22Rv1 (cell line): Measurements from ENCODE around the gene SLC24A4.

Experiments
- H3K27ac ChIP-seq: fragments of 450-650 bp; 2 replicates; pipeline ENCODE4 v1.5.1; 2017
- ZFX ChIP-seq: fragments of 450-650 bp; IDR thresholded peaks from 2 replicates; pipeline ENCODE4 v1.6.1; 2017; ENCODE audit warnings: antibody characterized with exemption, borderline replicate concordance
- TF ChIP-seq, protein P1 (sequence below): fragments of 450-650 bp; IDR thresholded peaks from 2 replicates; pipeline ENCODE4 v1.5.1; 2017; ENCODE audit warnings: mild to moderate bottlenecking

Gene SLC24A4

GRCh38 chr14:92383805-92384204, 60.8 kb downstream of the SLC24A4 start:
- no peak overlapping the region for H3K27ac ChIP-seq
- TF ChIP-seq, protein P1, sequence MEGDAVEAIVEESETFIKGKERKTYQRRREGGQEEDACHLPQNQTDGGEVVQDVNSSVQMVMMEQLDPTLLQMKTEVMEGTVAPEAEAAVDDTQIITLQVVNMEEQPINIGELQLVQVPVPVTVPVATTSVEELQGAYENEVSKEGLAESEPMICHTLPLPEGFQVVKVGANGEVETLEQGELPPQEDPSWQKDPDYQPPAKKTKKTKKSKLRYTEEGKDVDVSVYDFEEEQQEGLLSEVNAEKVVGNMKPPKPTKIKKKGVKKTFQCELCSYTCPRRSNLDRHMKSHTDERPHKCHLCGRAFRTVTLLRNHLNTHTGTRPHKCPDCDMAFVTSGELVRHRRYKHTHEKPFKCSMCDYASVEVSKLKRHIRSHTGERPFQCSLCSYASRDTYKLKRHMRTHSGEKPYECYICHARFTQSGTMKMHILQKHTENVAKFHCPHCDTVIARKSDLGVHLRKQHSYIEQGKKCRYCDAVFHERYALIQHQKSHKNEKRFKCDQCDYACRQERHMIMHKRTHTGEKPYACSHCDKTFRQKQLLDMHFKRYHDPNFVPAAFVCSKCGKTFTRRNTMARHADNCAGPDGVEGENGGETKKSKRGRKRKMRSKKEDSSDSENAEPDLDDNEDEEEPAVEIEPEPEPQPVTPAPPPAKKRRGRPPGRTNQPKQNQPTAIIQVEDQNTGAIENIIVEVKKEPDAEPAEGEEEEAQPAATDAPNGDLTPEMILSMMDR = no peak
- no peak for TF ChIP-seq ZFX

DNA sequence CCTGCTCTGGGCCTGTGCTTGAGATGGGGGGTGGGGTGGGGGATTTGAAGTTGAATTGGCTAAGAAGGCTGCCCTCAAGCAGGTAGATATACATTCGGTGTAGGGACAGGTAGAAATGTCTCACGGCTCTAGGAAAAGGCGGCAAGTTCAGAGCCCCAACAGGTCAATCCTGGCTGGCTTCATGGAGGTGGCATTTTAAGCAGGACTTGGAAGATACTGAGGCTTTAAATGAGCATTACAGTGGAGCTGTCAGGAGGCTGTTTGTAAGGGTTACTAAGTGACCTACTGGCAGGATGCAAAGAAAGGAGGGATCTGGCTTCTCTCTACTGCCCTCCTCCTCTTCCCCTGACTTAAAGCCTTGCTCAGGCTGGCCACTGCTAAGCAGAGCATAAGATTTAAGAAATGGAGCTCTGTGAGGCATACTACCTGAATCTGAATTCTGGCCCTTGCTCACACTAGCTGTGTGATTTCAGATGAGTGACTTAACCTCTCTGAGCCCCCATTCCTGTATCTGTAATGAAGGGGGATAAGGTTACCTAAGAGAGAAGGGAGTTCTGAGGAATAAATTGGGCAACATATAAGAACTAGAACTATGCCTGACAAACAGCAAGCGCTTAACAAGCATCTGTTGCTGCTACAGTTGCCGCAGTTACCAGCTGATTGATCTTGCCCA, 61.6 kb downstream of the SLC24A4 start:
- no peak overlapping the region for H3K27ac ChIP-seq
- TF ChIP-seq, protein P1 = no peak
- TF ChIP-seq ZFX = no peak

- TF ChIP-seq, protein P1 = no peak
- TF ChIP-seq ZFX = no peak
- no peak overlapping the region for H3K27ac ChIP-seq
Measured at GRCh38 chr14:92385561-92385960, 62.6 kb downstream of the SLC24A4 start.

DNA sequence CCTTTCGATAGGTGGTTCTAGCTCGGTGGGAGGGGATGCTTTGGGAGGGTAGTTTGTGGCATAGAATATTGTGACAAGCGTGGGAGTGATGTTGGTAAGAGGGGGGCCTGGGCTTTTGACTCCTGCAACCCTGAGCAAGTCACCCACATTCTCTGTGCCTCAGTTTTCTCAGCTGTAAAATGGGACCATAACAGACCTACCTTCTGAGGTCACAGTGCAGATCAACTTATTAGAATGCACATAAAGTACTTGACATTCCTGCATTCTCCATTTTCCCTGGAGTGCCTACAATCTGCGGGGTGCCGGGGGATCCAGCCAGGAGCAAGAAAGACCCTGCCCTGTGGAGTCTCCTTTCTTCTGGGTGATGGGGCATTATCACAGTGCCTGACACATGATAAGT, 63.2 kb downstream of the SLC24A4 start:
- H3K27ac ChIP-seq = no peak overlapping the region
- TF ChIP-seq ZFX = no peak

DNA sequence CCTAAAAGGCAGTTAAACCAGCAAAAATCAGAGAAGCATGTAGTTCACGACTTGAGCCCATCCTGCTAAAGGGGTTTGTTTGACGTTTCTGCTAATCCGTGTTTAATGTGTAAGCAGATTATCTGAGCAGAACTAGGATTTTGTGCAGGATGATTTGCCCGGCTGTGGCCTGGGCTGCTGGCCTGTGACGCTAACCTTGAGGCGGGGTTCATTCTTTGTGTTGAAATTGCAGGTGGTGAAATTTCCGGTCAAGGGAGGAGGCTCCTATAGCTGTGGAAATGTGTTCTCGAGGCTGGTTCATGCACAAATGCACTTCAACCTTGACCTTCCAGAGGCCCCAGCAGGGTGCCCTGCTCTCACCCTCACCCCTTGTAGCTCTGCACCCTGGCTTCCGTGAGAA, 63.7 kb downstream of the SLC24A4 start:
- no peak overlapping the region for H3K27ac ChIP-seq
- TF ChIP-seq ZFX = no peak
- TF ChIP-seq, protein P1 = no peak

DNA sequence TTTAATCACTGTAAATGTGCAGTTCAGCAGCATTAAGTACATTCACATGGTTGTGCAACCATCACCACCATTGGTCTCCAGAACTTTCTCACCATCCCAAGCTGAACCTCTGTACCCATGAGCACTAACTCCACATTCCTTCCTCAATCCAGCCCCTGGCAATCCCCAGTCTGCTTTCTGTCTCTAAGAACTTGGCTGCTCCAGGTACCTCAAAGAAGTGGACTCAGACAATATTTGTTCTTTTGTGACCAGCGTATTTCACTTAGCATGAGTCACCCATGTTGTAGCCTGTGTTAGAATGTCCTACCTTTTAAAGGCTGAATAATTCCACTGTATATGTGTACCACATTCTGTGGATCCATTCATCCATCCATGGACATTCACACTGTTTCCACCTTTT, 64.6 kb downstream of the SLC24A4 start:
- TF ChIP-seq, protein P1 = no peak
- TF ChIP-seq ZFX = no peak

DNA sequence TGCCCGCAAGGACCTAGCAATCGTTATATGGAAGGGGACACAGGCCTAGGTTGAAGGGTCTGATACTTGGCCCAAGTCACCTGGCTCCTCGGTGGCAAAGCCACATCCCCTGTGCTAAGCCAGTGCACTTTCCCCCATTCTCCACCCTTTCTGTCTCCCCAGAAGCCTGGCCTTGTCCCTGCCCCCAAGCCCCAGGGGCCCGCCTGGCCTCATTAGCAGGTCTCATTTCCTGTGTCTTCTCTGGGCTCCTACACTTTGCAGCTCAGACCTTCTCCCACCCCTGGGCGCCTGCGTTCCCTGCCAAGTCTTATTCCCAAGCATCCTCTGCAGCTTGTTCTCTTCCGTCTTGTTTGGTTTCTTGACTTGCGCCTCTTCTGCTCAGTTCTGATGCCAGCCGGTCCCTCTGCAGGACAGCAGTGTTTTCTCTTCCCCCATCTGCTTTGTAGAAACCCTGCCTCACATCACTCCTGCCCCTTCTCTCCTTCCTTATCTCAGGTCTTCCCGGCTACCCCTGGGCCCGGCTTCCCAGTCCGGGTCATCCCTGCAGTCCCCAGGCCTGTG, 66.7 kb downstream of the SLC24A4 start:
- H3K27ac ChIP-seq = no peak overlapping the region
- TF ChIP-seq ZFX = no peak
- TF ChIP-seq, protein P1 = no peak

More for the DNA sequence above, 64.6 kb downstream of the SLC24A4 start:
- no peak overlapping the region for H3K27ac ChIP-seq

DNA sequence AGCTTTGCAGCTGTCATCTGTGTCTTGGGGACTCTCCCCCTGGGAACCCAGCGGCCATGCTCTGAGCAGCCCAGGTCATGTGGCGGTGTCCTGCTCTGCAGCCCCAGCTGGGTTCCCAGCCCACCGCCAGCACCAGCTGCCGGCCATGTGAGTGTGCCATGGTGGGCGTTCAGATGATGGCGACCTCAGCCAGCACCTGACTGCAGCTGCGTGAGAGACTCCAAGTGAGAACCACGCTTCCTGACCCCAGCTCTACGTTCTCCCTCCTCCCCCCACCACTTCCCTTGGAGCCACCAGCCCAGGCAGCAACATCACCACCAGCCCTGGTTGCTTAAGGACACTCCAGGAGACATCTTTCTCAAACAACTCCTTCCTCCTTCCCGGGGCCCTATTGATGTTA, 68.8 kb downstream of the SLC24A4 start:
- TF ChIP-seq, protein P1 = no peak
- no peak for TF ChIP-seq ZFX

More for the DNA sequence above, 68.8 kb downstream of the SLC24A4 start:
- H3K27ac ChIP-seq = no peak overlapping the region
